Heart right ventricle (tissue), 16 donors: ENCODE results near the gene OR10C1. TPM values are rescaled to one million over a fixed set of nuclear protein-coding genes. Genes with fewer than 3 reads are reported as not detected.

Source experiments
- ATAC-seq, 8 donors: fragments of 200-7000 bp; cut with Tn5 transposase; one replicate each; pipeline ENCODE4 v1.9.1; 2020; ENCODE audit warnings: mild to moderate bottlenecking in 8 of 8, moderate library complexity in 8 of 8, moderate number of reproducible peaks in 1 of 8
- DNase-seq, 2 donors: peaks; one replicate each; pipeline ENCODE4 v3.0.0-alpha.2; 2020
- H3K27ac ChIP-seq, 10 donors: fragments of 200-600 bp; sonication (generic) in 2 of 10; one replicate each; pipeline versions ENCODE4 v1.5.0 to v1.8.0; 2020 to 2022; ENCODE audit warnings: mild to moderate bottlenecking in 3 of 10
- H3K27me3 ChIP-seq, 7 donors: fragments of 200-600 bp; one replicate each; pipeline ENCODE4 v1.8.0; 2021 to 2022; ENCODE audit warnings: mild to moderate bottlenecking in 2 of 7
- H3K36me3 ChIP-seq, 9 donors: fragments of 200-600 bp; sonication (generic) in 1 of 9; one replicate each; pipeline versions ENCODE4 v1.5.0 to v1.8.0; 2020 to 2022; ENCODE audit warnings: mild to moderate bottlenecking in 2 of 9
- H3K4me1 ChIP-seq, 9 donors: fragments of 200-600 bp; sonication (generic) in 1 of 9; one replicate each; pipeline versions ENCODE4 v1.5.0 to v1.8.0; 2020 to 2022; ENCODE audit warnings: mild to moderate bottlenecking in 4 of 9
- H3K4me3 ChIP-seq, 10 donors: fragments of 200-600 bp; sonication (generic) in 2 of 10; one replicate each; pipeline versions ENCODE4 v1.5.0 to v1.8.0; 2020 to 2022; ENCODE audit warnings: mild to moderate bottlenecking in 7 of 10, moderate library complexity in 2 of 10
- H3K9me3 ChIP-seq, 11 donors: fragments of 200-600 bp in 10 of 11; sonication (generic) in 2 of 11; one replicate each; pipeline versions ENCODE4 v1.5.0 to v1.8.0; 2013 to 2022; ENCODE audit warnings: mild to moderate bottlenecking in 2 of 11, control low read depth in 1 of 11, moderate library complexity in 1 of 11
- WGBS, 2 donors: extraction: QIAGEN DNeasy Blood & Tissue Kit; methylation state at CpG; one replicate each; pipeline ENCODE4 v1.1.7; 2013; ENCODE audit warnings: inconsistent platforms in 1 of 2; 5-methylcytosine and 5-hydroxymethylcytosine counted together
- intact Hi-C, 10 donors: fragments of 100-400 bp; cut with DNase I; formaldehyde crosslinking; loops; one replicate each; pipeline versions ENCODE4 v1.11.1 to v1.14.2; 2022
- polyA plus RNA-seq, 2 donors: library from polyadenylated mRNA; stranded (reverse); fragments of 200-250 nt; gene quantifications; one replicate each; pipeline ENCODE4 v1.2.3, GENCODE V29; 2013
- total RNA-seq, 10 donors: library from RNA; stranded (reverse); fragmentation: NEBNext Ultra II Directional in 3 of 10; extraction: Animal tissue kit (Norgen Biotek cat#: 25700) in 3 of 10; gene quantifications; one replicate each; pipeline versions ENCODE4 v1.2.1 to v1.2.4, GENCODE V29; 2021 to 2023
- TF ChIP-seq, protein P1 (sequence below), 9 donors: fragments of 200-600 bp; sonication (generic) in 2 of 9; IDR thresholded peaks; one replicate each; pipeline versions ENCODE4 v1.5.0 to v1.8.0; 2021 to 2022; ENCODE audit warnings: antibody characterized with exemption in 9 of 9, mild to moderate bottlenecking in 5 of 9, moderate library complexity in 1 of 9
- donor health status: Arrhythmogenic right ventricular cardiomyopathy.
- donor health status: ischemic (EF 13 %, LVEDD 7.1; RV severe dilation, severe dysfunction).
- donor health status: healthy with polysubstance abuse.
- donor health status: DM: no; HTN: yes; CAD: no.
- donor health status: DM: no; HTN: no; CAD: no.
- donor health status: ischemic (EF 25% LVEDD 6.9; RV normal size, moderate dysfunction).
- donor health status: ischemic (EF 25% LVEDD 5.7; RV mildly dilated, moderate dysfunction).
- donor health status: healthy.
- donor health status: DM: yes; HTN: yes; CAD: no.
- donor health status: Ischemic cardiomyopathy.
- donor health status: ischemic (EF 35%, LVEDD 5.7; RV mildly dilated, moderate dysfunction).
- donor health status: nonischemic (EF 11% LVEDD 7.7; RV severe dilation, severe dysfunction).
- donor health status: DM: yes; HTN: yes; CAD: no.
- donor health status: PGD.
- donor health status: ischemic (EF 29% LVEDD 5.4; RV normal size, mild dysfunction).
- donor health status: nonischemic (EF 23%, LVEDD 6.1; RV moderate dilation, normal function).

The OR10C1 gene
- total and polyA plus RNA-seq, 12 donors, result not detected

DNA sequence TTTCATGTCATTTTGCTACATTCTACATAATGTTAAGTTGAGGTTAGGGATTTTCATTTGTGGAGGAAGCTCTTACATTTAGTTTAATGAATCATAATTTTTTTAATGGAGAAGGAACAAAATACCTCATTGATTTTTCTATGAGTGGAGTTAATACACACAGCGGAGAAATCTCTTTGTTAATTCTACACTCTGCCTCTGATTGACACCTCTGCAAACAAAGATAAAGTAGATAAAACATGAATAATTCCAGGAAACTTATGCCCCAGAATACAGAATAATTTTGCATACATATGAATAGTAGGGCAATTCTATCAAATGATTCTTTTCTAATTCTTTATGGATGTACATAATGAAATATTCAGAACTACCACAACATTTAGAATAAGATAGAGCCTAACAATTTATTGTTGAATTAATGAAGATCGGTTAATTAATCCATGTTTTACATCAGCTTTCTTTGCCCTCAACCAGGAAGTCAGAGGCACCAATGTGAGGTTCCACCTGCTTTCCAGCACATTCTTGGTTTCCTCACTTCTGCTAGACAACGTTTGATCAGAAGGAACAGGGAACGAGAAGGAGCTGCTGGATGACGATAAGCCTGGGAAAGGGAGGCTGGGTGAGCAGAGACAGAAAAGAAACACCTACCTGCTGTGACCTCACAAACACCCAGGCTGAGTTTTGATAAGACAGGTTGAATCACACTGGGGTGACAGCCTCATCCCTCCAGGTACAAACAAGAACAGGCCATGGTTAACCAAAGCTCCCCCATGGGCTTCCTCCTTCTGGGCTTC lies 22.1 kb downstream of the OR10C1 start:
- intact Hi-C loops, result no loop called here
- Histone ChIP-seq H3K27ac (no peak overlapping the region), H3K9me3 (no peaks in the 10 kb centered on the region), H3K4me1 (no peaks in the 10 kb centered on the region), H3K36me3 (no peaks in the 10 kb centered on the region), H3K4me3 (no peak overlapping the region), H3K27me3 (peaks cover 0 to 12% (median 4%) of the 10 kb centered on the region in 7 donors)
- TF ChIP-seq, protein P1, sequence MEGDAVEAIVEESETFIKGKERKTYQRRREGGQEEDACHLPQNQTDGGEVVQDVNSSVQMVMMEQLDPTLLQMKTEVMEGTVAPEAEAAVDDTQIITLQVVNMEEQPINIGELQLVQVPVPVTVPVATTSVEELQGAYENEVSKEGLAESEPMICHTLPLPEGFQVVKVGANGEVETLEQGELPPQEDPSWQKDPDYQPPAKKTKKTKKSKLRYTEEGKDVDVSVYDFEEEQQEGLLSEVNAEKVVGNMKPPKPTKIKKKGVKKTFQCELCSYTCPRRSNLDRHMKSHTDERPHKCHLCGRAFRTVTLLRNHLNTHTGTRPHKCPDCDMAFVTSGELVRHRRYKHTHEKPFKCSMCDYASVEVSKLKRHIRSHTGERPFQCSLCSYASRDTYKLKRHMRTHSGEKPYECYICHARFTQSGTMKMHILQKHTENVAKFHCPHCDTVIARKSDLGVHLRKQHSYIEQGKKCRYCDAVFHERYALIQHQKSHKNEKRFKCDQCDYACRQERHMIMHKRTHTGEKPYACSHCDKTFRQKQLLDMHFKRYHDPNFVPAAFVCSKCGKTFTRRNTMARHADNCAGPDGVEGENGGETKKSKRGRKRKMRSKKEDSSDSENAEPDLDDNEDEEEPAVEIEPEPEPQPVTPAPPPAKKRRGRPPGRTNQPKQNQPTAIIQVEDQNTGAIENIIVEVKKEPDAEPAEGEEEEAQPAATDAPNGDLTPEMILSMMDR (IDR thresholded peaks at IDR 0.05), result no peak
- ATAC-seq, result no peak
- 75 to 85% methylated on average over 5 of the region's 5 CpGs for WGBS, 2 donors
- no peak for DNase-seq

DNA sequence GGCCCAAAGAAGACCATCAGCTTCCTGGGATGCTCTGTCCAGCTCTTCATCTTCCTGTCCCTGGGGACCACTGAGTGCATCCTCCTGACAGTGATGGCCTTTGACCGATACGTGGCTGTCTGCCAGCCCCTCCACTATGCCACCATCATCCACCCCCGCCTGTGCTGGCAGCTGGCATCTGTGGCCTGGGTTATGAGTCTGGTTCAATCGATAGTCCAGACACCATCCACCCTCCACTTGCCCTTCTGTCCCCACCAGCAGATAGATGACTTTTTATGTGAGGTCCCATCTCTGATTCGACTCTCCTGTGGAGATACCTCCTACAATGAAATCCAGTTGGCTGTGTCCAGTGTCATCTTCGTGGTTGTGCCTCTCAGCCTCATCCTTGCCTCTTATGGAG lies 22.9 kb downstream of the OR10C1 start:
- no peak for ATAC-seq
- H3K27me3 ChIP-seq, result peaks cover 0 to 12% (median 4%) of the 10 kb centered on the region in 7 donors
- no peak overlapping the region for H3K27ac ChIP-seq
- no peaks in the 10 kb centered on the region for H3K4me1 ChIP-seq
- H3K4me3 ChIP-seq, result no peak overlapping the region
- TF ChIP-seq, protein P1 (IDR thresholded peaks at IDR 0.05), result no peak
- DNase-seq, result no peak
- intact Hi-C loops, result no loop called here
- 76 to 77% methylated on average over 6 of the region's 6 CpGs for WGBS, 2 donors
- H3K36me3 ChIP-seq, result no peaks in the 10 kb centered on the region
- no peaks in the 10 kb centered on the region for H3K9me3 ChIP-seq

DNA sequence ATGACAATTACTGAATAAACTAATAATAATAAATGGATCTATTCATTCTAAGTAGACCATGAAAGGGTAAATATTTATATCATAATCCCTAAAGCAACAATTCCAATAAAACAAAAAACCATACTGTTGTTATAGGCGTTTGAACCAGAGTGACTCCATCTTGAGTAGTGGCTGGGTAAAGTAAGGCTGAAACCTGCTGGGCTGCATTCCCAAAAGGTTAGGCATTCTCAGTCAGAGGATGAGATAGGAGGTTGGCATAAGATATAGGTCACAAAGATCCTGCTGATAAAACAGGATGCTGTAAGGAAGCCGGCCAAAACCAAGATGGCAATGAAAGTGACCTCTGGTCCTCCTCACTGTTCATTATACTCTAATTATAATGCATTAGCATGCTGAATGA lies 26.2 kb downstream of the OR10C1 start:
- no peaks in the 10 kb centered on the region for H3K9me3 ChIP-seq
- no peaks in the 10 kb centered on the region for H3K4me1 ChIP-seq
- DNase-seq, result no peak
- 70 to 73% methylated on average over 2 of the region's 2 CpGs for WGBS, 2 donors
- H3K36me3 ChIP-seq, result no peaks in the 10 kb centered on the region
- H3K4me3 ChIP-seq, result no peak overlapping the region
- intact Hi-C loops, result no loop called here
- H3K27me3 ChIP-seq, result peaks cover 0 to 9% (median 0%) of the 10 kb centered on the region in 7 donors
- TF ChIP-seq, protein P1 (IDR thresholded peaks at IDR 0.05), result no peak
- H3K27ac ChIP-seq, result no peak overlapping the region
- no peak for ATAC-seq

- DNase-seq (no peak), ATAC-seq (no peak)
- intact Hi-C loops, result no loop called here
- H3K27me3 ChIP-seq, result peaks cover 0 to 9% (median 0%) of the 10 kb centered on the region in 7 donors
- H3K4me1 ChIP-seq, result no peaks in the 10 kb centered on the region
- H3K36me3 ChIP-seq, result no peaks in the 10 kb centered on the region
- no peak overlapping the region for H3K27ac ChIP-seq
- no peaks in the 10 kb centered on the region for H3K9me3 ChIP-seq
- TF ChIP-seq, protein P1 (IDR thresholded peaks at IDR 0.05), result no peak
- no peak overlapping the region for H3K4me3 ChIP-seq
- 73 to 78% methylated on average over 2 of the region's 2 CpGs for WGBS, 2 donors
These were observed 26.7 kb downstream of the OR10C1 start for GRCh38 chr6:29465801-29466200.
